Stimulated activated naive CD8-positive, alpha-beta T cell treated with anti-CD3 and anti-CD28 coated beads, Interleukin-15, amount 100 ng/mL, for 72 hours (primary cell): Measurements from ENCODE around the gene TMEM242.

Experiments used
- ATAC-seq: fragments of 150-1000 bp; cut with Tn5 transposase; 2 replicates; pipeline ENCODE4 v1.10.0; 2021; ENCODE audit warnings: mild to moderate bottlenecking, moderate library complexity
- DNase-seq, 2 donors: peaks; one replicate each; pipeline ENCODE4 v3.0.0; 2021 to 2022
- H3K27ac Mint-ChIP-seq, 2 donors: one replicate each; pipeline ENCODE4 v1.8.0; 2022; ENCODE audit warnings: mild to moderate bottlenecking in 2 of 2, mixed read lengths in 2 of 2, moderate library complexity in 2 of 2
- H3K27me3 Mint-ChIP-seq: one replicate; pipeline ENCODE4 v1.8.0; 2022; ENCODE audit warnings: mixed read lengths
- H3K4me1 Mint-ChIP-seq: one replicate; pipeline ENCODE4 v1.8.0; 2022; ENCODE audit warnings: mild to moderate bottlenecking, mixed read lengths
- H3K4me3 Mint-ChIP-seq, 2 donors: one replicate each; pipeline ENCODE4 v1.8.0; 2022; ENCODE audit warnings: mild to moderate bottlenecking in 2 of 2, mixed read lengths in 2 of 2, moderate library complexity in 1 of 2
- H3K9me3 Mint-ChIP-seq, 2 donors: one replicate each; pipeline ENCODE4 v1.8.0; 2022; ENCODE audit warnings: mixed read lengths in 2 of 2

Gene TMEM242

GRCh38 chr6:157240960-157241311, 82.4 kb downstream of the TMEM242 start:
- peaks cover 22% of the 10 kb centered on the region for H3K27me3 Mint-ChIP-seq
- H3K27ac Mint-ChIP-seq, result no peak overlapping the region
- no peak for ATAC-seq
- no peak for DNase-seq
- peaks cover 7% of the 10 kb centered on the region for H3K4me1 Mint-ChIP-seq
- peaks cover 5 to 6% of the 10 kb centered on the region in 2 donors for H3K9me3 Mint-ChIP-seq
- no peak overlapping the region for H3K4me3 Mint-ChIP-seq

- no peak overlapping the region for H3K4me3 Mint-ChIP-seq
- no peak for DNase-seq
- peaks cover 5 to 6% of the 10 kb centered on the region in 2 donors for H3K9me3 Mint-ChIP-seq
- peaks cover 28% of the 10 kb centered on the region for H3K27me3 Mint-ChIP-seq
- H3K27ac Mint-ChIP-seq, result no peak overlapping the region
- no peak for ATAC-seq
- H3K4me1 Mint-ChIP-seq, result peaks cover 13% of the 10 kb centered on the region
Observed at GRCh38 chr6:157240059-157240959, 83.0 kb downstream of the TMEM242 start.

- no peak overlapping the region for H3K4me3 Mint-ChIP-seq
- peaks cover 35% of the 10 kb centered on the region for H3K27me3 Mint-ChIP-seq
- no peak for ATAC-seq
- peaks cover 17% of the 10 kb centered on the region for H3K4me1 Mint-ChIP-seq
- no peak for DNase-seq
- no peak overlapping the region for H3K27ac Mint-ChIP-seq
- H3K9me3 Mint-ChIP-seq, result peaks cover 5 to 6% of the 10 kb centered on the region in 2 donors
Observed at GRCh38 chr6:157239671-157240058, 83.7 kb downstream of the TMEM242 start.
